HEK293T (cell line): ENCODE results near the gene SH3D19.

Experiments used
- ARNT ChIP-seq: fragments of 450-650 bp; IDR thresholded peaks from 2 replicates; pipeline ENCODE4 v1.6.1; 2017; ENCODE audit warnings: mild to moderate bottlenecking
- BHLHE40 ChIP-seq: fragments of 450-650 bp; IDR thresholded peaks from 2 replicates; pipeline ENCODE4 v1.6.1; 2016; ENCODE audit warnings: mild to moderate bottlenecking, moderate library complexity, borderline replicate concordance
- ELF4 ChIP-seq: fragments of 450-650 bp; IDR thresholded peaks from 2 replicates; pipeline ENCODE4 v1.6.1; 2017; ENCODE audit warnings: antibody characterized with exemption
- FOXA1 ChIP-seq: fragments of 450-650 bp; IDR thresholded peaks from 2 replicates; pipeline ENCODE4 v1.6.1; 2016; ENCODE audit warnings: mild to moderate bottlenecking
- FOXK2 ChIP-seq: fragments of 450-650 bp; IDR thresholded peaks from 2 replicates; pipeline ENCODE4 v1.6.1; 2016; ENCODE audit warnings: mild to moderate bottlenecking
- FOXM1 ChIP-seq: fragments of 450-650 bp; IDR thresholded peaks from 2 replicates; pipeline ENCODE4 v1.6.1; 2017; ENCODE audit warnings: mild to moderate bottlenecking, borderline replicate concordance
- HDGF ChIP-seq: fragments of 450-650 bp; IDR thresholded peaks from 2 replicates; pipeline ENCODE4 v1.6.1; 2017; ENCODE audit warnings: antibody characterized with exemption, borderline replicate concordance
- L3MBTL2 ChIP-seq: fragments of 450-650 bp; conservative IDR thresholded peaks from 2 replicates; pipeline ENCODE4 v1.6.1; 2016; ENCODE audit warnings: mild to moderate bottlenecking
- NFRKB ChIP-seq: fragments of 450-650 bp; IDR thresholded peaks from 2 replicates; pipeline ENCODE4 v1.6.1; 2016; ENCODE audit warnings: mild to moderate bottlenecking, moderate library complexity
- SP1 ChIP-seq: fragments of 450-650 bp; IDR thresholded peaks from 2 replicates; pipeline ENCODE4 v1.6.1; 2017
- SUZ12 ChIP-seq: fragments of 450-650 bp; IDR thresholded peaks from 2 replicates; pipeline ENCODE4 v1.6.1; 2016; ENCODE audit warnings: mild to moderate bottlenecking
- TARDBP ChIP-seq: fragments of 450-650 bp; IDR thresholded peaks from 2 replicates; pipeline ENCODE4 v1.6.1; 2016
- ZNF384 ChIP-seq: fragments of 450-650 bp; IDR thresholded peaks from 2 replicates; pipeline ENCODE4 v1.6.1; 2016
- TF ChIP-seq, protein P1 (sequence below): fragments of 450-650 bp; IDR thresholded peaks from 2 replicates; pipeline ENCODE4 v1.6.1; 2016

DNA sequence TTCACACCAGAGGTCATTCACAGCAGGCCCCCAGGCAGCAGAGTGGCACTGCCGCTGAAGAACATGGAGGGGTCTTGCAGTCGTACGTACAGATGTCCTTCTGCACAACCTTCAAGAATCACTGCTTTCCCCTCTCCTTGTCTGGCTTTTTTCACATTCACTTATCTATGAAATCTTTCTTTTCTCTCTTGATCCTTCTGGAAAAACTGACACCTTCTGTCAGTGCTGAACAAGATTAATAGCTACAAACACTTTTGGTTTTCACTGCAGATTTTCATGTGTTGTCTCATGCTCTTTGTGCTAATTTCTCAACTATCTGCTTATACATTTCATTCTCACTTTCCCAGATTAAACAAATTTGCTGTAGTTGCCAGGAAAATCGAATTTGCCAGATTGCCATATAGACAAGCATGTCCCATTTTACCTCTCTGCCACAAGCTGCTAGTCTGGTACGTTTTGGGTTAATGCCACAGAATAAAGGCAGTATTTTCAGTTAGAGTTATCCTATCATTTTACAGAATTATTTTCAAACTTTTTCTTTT is 142.9 kb downstream of the SH3D19 start:
- no peak for TF ChIP-seq FOXA1
- no peak for TF ChIP-seq TARDBP
- TF ChIP-seq SP1: no peak
- TF ChIP-seq NFRKB: no peak
- TF ChIP-seq L3MBTL2: no peak
- no peak for TF ChIP-seq FOXK2
- no peak for TF ChIP-seq ARNT
- TF ChIP-seq SUZ12: no peak
- TF ChIP-seq ZNF384: no peak
- TF ChIP-seq, protein P1, sequence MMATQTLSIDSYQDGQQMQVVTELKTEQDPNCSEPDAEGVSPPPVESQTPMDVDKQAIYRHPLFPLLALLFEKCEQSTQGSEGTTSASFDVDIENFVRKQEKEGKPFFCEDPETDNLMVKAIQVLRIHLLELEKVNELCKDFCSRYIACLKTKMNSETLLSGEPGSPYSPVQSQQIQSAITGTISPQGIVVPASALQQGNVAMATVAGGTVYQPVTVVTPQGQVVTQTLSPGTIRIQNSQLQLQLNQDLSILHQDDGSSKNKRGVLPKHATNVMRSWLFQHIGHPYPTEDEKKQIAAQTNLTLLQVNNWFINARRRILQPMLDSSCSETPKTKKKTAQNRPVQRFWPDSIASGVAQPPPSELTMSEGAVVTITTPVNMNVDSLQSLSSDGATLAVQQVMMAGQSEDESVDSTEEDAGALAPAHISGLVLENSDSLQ: peak; percentile 49; the same call in 1 of the 2 replicates
- TF ChIP-seq FOXM1: no peak
- no peak for TF ChIP-seq BHLHE40
- no peak for TF ChIP-seq HDGF
- TF ChIP-seq ELF4: no peak
